Stimulated activated naive CD8-positive, alpha-beta T cell treated with anti-CD3 and anti-CD28 coated beads, Interleukin-15, Interleukin-2, amounts not matched to agents 100 ng/mL and 50 ng/mL, for 24 hours (primary cell): ENCODE measurements around the gene CD19.
"Not testable (repeated sequence)": the region's sequence is repeated elsewhere in the genome, so short reads cannot be mapped to it uniquely, and the experiment has no call there.

Experiments
- H3K27ac Mint-ChIP-seq: one replicate; pipeline ENCODE4 v1.8.0; 2021; ENCODE audit warnings: mild to moderate bottlenecking, mixed read lengths
- H3K27me3 Mint-ChIP-seq: one replicate; pipeline ENCODE4 v1.8.0; 2021; ENCODE audit warnings: mixed read lengths
- H3K36me3 Mint-ChIP-seq: one replicate; pipeline ENCODE4 v1.8.0; 2021; ENCODE audit warnings: low read depth, mixed read lengths
- H3K4me1 Mint-ChIP-seq: one replicate; pipeline ENCODE4 v1.8.0; 2021; ENCODE audit warnings: low read depth, mixed read lengths
- H3K4me3 Mint-ChIP-seq: one replicate; pipeline ENCODE4 v1.8.0; 2021; ENCODE audit warnings: mild to moderate bottlenecking, mixed read lengths
- H3K9me3 Mint-ChIP-seq: one replicate; pipeline ENCODE4 v1.8.0; 2021; ENCODE audit warnings: mixed read lengths

CD19 gene

GRCh38 chr16:28975158-28975599 lies 43.4 kb downstream of the CD19 start:
- H3K27ac Mint-ChIP-seq, result peak overlapping the region; percentile 95
- H3K27me3 Mint-ChIP-seq, result no peaks in the 10 kb centered on the region
- peaks cover 33% of the 10 kb centered on the region for H3K4me1 Mint-ChIP-seq
- no peaks in the 10 kb centered on the region for H3K9me3 Mint-ChIP-seq
- peaks cover 9% of the 10 kb centered on the region for H3K36me3 Mint-ChIP-seq
- H3K4me3 Mint-ChIP-seq, result peak overlapping the region; percentile 96

- no peak overlapping the region for H3K4me3 Mint-ChIP-seq
- no peak overlapping the region for H3K27ac Mint-ChIP-seq
- H3K9me3 Mint-ChIP-seq, result no peaks in the 10 kb centered on the region
- H3K36me3 Mint-ChIP-seq, result peaks cover 28% of the 10 kb centered on the region
- H3K4me1 Mint-ChIP-seq, result peaks cover 36% of the 10 kb centered on the region
- H3K27me3 Mint-ChIP-seq, result no peaks in the 10 kb centered on the region
Observed at GRCh38 chr16:28977703-28978662, 46.2 kb downstream of the CD19 start.

GRCh38 chr16:28980330-28980729 lies 48.6 kb downstream of the CD19 start:
- not testable (repeated sequence) for H3K9me3 Mint-ChIP-seq, H3K27me3 Mint-ChIP-seq, H3K27ac Mint-ChIP-seq, H3K4me3 Mint-ChIP-seq
- peaks cover 42% of the 10 kb centered on the region for H3K4me1 Mint-ChIP-seq
- peaks cover 40% of the 10 kb centered on the region for H3K36me3 Mint-ChIP-seq

- H3K9me3 Mint-ChIP-seq, result no peaks in the 10 kb centered on the region
- no peak overlapping the region for H3K27ac Mint-ChIP-seq
- peaks cover 39% of the 10 kb centered on the region for H3K4me1 Mint-ChIP-seq
- H3K27me3 Mint-ChIP-seq, result no peaks in the 10 kb centered on the region
- peaks cover 42% of the 10 kb centered on the region for H3K36me3 Mint-ChIP-seq
- H3K4me3 Mint-ChIP-seq, result no peak overlapping the region
Observed at GRCh38 chr16:28980929-28981328, 49.2 kb downstream of the CD19 start.

GRCh38 chr16:28981517-28981916 lies 49.7 kb downstream of the CD19 start:
- H3K4me1 Mint-ChIP-seq, result peaks cover 33% of the 10 kb centered on the region
- H3K27me3 Mint-ChIP-seq, result no peaks in the 10 kb centered on the region
- H3K4me3 Mint-ChIP-seq, result no peak overlapping the region
- no peak overlapping the region for H3K27ac Mint-ChIP-seq
- no peaks in the 10 kb centered on the region for H3K9me3 Mint-ChIP-seq
- H3K36me3 Mint-ChIP-seq, result peaks cover 48% of the 10 kb centered on the region

- H3K4me3 Mint-ChIP-seq, result no peak overlapping the region
- peaks cover 4% of the 10 kb centered on the region for H3K9me3 Mint-ChIP-seq
- peaks cover 34% of the 10 kb centered on the region for H3K4me1 Mint-ChIP-seq
- H3K27me3 Mint-ChIP-seq, result no peaks in the 10 kb centered on the region
- H3K27ac Mint-ChIP-seq, result no peak overlapping the region
- H3K36me3 Mint-ChIP-seq, result peaks cover 55% of the 10 kb centered on the region
Observed at GRCh38 chr16:28982418-28982817, 50.6 kb downstream of the CD19 start.

- peaks cover 4% of the 10 kb centered on the region for H3K9me3 Mint-ChIP-seq
- H3K27me3 Mint-ChIP-seq, result no peaks in the 10 kb centered on the region
- H3K27ac Mint-ChIP-seq, result peak overlapping the region; percentile 91
- peaks cover 34% of the 10 kb centered on the region for H3K4me1 Mint-ChIP-seq
- H3K36me3 Mint-ChIP-seq, result peaks cover 60% of the 10 kb centered on the region
- no peak overlapping the region for H3K4me3 Mint-ChIP-seq
Observed at GRCh38 chr16:28982949-28983348, 51.2 kb downstream of the CD19 start.

GRCh38 chr16:28983644-28984043 lies 51.9 kb downstream of the CD19 start:
- Mint-ChIP-seq H3K9me3 (peaks cover 4% of the 10 kb centered on the region), H3K4me3 (peak overlapping the region; percentile 56), H3K36me3 (peaks cover 61% of the 10 kb centered on the region), H3K4me1 (peaks cover 36% of the 10 kb centered on the region), H3K27ac (peak overlapping the region; percentile 91), H3K27me3 (no peaks in the 10 kb centered on the region)

GRCh38 chr16:28984091-28984490 lies 52.3 kb downstream of the CD19 start:
- Mint-ChIP-seq H3K4me1 (peaks cover 41% of the 10 kb centered on the region), H3K9me3 (peaks cover 4% of the 10 kb centered on the region), H3K27ac (peak overlapping the region; percentile 91), H3K27me3 (no peaks in the 10 kb centered on the region), H3K36me3 (peaks cover 64% of the 10 kb centered on the region), H3K4me3 (peak overlapping the region; percentile 79)

GRCh38 chr16:28984619-28985135 lies 52.9 kb downstream of the CD19 start, which contains the start of gene LAT:
Gene LAT, plus strand, starts transcription at chr16:28985052. Its CDS starts 366 bp downstream, at chr16:28985418.
- peaks cover 4% of the 10 kb centered on the region for H3K9me3 Mint-ChIP-seq
- H3K4me3 Mint-ChIP-seq, result peak within 1 kb of the TSS; percentile 90
- H3K27ac Mint-ChIP-seq, result peak within 1 kb of the TSS; percentile 96
- no peaks in the 10 kb centered on the region for H3K27me3 Mint-ChIP-seq
- peaks cover 47% of the 10 kb centered on the region for H3K4me1 Mint-ChIP-seq
- peaks cover 64% of the 10 kb centered on the region for H3K36me3 Mint-ChIP-seq

- Mint-ChIP-seq H3K9me3 (peaks cover 4% of the 10 kb centered on the region), H3K4me3 (peak overlapping the region; percentile 90), H3K27ac (peak overlapping the region; percentile 96), H3K36me3 (peaks cover 69% of the 10 kb centered on the region), H3K27me3 (no peaks in the 10 kb centered on the region), H3K4me1 (peaks cover 54% of the 10 kb centered on the region)
Observed at GRCh38 chr16:28985211-28986041, 53.7 kb downstream of the CD19 start.

GRCh38 chr16:28986046-28986445 lies 54.3 kb downstream of the CD19 start:
- H3K9me3 Mint-ChIP-seq, result peaks cover 4% of the 10 kb centered on the region

GRCh38 chr16:28986492-28986891 lies 54.7 kb downstream of the CD19 start:
- Mint-ChIP-seq H3K9me3 (peaks cover 4% of the 10 kb centered on the region), H3K27ac (peak overlapping the region; percentile 96), H3K27me3 (no peaks in the 10 kb centered on the region), H3K4me3 (peak overlapping the region; percentile 90), H3K36me3 (peaks cover 71% of the 10 kb centered on the region), H3K4me1 (peaks cover 65% of the 10 kb centered on the region)

More at GRCh38 chr16:28986046-28986445, 54.3 kb downstream of the CD19 start:
- H3K27me3 Mint-ChIP-seq, result no peaks in the 10 kb centered on the region
- peak overlapping the region; percentile 96 for H3K27ac Mint-ChIP-seq
- peaks cover 70% of the 10 kb centered on the region for H3K36me3 Mint-ChIP-seq
- H3K4me3 Mint-ChIP-seq, result peak overlapping the region; percentile 90
- peaks cover 60% of the 10 kb centered on the region for H3K4me1 Mint-ChIP-seq

GRCh38 chr16:28987170-28987853 lies 55.5 kb downstream of the CD19 start:
- H3K4me1 Mint-ChIP-seq, result peaks cover 67% of the 10 kb centered on the region

More at GRCh38 chr16:28987170-28987853, 55.5 kb downstream of the CD19 start:
- H3K9me3 Mint-ChIP-seq, result peaks cover 4% of the 10 kb centered on the region
- H3K27me3 Mint-ChIP-seq, result no peaks in the 10 kb centered on the region
- H3K36me3 Mint-ChIP-seq, result peaks cover 68% of the 10 kb centered on the region
- peak overlapping the region; percentile 96 for H3K27ac Mint-ChIP-seq
- peak overlapping the region; percentile 90 for H3K4me3 Mint-ChIP-seq
